ENCODE data around the gene ARHGAP31.
"Not testable (repeated sequence)": the region's sequence is repeated elsewhere in the genome, so short reads cannot be mapped to it uniquely, and the experiment has no call there.

The ARHGAP31 gene

GRCh38 chr3:119293871-119294695, at the start of gene ARHGAP31:
TSS of gene ARHGAP31 (plus strand) at chr3:119294383. CDS start at chr3:119294905, 522 bp downstream.
- DNase-seq, result peak; percentile 68

GRCh38 chr3:119245778-119246177, 48.4 kb upstream of the ARHGAP31 start:
- DNase-seq, result no peak

DNA sequence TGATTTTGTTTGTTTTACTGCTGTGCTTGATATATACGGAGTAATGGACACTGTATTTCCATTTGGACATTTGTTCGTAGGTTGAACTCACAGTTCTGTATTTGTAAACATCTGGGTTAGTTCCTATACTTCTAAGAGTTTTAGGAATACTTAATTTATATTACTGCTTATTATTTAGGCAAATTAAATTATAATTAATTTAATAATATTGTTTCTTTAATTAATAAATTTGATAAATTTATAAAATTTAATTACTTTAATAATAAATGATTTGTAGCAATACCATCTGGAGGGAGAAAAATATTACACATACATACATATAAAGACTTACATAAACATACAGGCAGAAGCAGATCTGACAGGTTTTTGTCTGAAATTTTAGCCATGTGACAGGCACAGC, 39.0 kb upstream of the ARHGAP31 start:
- DNase-seq, result no peak

DNA sequence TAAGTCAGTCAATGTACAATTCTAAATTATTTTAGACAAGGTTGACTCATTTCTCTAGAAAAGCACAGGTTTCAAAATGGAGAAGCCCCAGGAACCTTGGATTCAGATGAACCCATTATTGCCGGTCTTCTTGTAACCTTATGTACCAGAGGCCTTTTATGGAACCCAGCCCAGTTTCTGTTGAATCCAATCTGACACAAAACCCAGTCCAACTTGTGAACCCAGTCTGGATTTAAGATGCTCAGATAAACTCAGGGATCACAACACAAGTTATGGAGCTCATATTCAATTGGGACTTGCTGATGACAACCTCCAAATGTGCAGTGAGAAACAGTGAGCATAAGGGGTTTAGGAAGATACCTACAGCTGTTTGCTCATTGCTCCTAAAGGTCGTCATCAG, 37.1 kb upstream of the ARHGAP31 start:
- DNase-seq, result no peak

DNA sequence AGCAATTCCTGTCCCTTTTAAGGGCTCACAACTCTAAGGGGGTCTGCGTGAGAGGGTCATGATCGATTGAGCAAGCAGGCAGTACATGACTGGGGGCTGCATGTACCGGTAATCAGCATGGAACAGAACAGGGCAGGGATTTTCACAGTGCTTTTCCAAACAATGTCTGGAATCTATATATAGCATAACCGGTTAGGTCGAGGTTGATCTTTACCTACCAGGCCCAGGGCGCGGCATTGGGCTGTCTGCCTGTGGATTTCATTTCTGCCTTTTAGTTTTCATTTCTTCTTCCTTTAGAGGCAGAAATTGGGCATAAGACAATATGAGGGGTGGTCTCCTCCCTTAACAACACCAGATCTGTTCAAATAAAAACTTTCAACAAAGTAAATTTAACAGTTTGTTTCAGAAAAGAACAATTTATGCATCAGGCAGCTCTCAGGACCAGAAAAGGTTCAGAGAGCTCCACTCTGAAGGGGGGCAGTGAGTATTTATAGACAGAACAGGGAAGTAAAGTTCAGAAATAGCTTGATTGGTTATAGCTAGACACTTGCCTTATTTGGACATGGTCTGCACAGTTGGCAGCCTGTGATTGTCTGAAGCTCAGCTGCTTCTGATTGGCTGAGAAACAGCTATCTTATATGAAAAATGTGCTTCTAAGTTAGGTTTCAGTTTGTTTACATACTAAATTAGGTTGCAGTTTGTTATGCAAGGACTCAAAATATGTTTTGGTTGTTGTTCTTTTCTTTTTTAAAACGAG, 36.4 kb upstream of the ARHGAP31 start:
- no peak for DNase-seq

- DNase-seq, result no peak
Observed at GRCh38 chr3:119258915-119259314, 35.3 kb upstream of the ARHGAP31 start.

DNA sequence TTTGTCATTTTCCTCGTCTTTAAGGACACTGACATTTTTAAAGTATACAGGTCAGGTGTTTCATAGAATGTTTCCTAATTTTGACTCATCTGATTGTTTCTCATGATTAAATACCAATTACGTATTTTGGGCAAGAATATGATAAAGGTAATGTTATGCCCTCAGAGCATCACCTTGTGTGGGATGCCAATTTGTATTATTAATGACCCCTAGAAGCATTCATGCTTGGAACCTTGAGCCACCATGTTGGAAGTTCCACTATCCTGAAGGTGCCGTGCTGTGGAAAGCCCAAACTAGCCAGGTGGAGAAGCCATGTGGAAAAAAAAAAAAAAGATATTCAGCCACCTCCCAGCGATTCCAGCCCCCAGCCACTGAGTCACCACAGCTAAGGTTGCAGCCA, 34.4 kb upstream of the ARHGAP31 start:
- no peak for DNase-seq

GRCh38 chr3:119261055-119261454, 33.1 kb upstream of the ARHGAP31 start:
- no peak for DNase-seq

GRCh38 chr3:119270212-119270611, 24.0 kb upstream of the ARHGAP31 start:
- not testable (repeated sequence) for DNase-seq

GRCh38 chr3:119276680-119277079, 17.5 kb upstream of the ARHGAP31 start:
- no peak for DNase-seq

DNA sequence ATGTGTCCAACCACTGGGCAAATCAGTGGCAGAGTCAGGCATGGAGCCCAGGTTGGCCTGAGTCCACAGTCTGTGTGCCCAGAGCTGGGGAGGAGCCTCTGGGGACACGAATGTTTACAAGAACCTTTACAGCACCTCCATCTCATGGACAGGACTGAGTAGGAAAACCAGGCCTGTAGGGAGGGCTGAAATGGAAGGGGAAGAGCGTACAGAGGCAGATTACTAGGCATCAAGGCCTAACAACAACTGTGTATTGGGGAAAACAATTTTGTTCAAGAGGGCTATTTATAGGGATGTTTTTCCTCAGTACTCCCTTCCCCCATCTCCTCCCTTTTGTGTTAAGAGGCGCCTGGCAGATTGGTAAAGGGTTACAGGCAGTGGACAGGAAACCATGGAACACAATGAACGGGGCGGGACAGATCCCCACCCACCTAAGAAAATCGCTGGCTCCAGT, 15.1 kb upstream of the ARHGAP31 start:
- DNase-seq, result no peak

DNA sequence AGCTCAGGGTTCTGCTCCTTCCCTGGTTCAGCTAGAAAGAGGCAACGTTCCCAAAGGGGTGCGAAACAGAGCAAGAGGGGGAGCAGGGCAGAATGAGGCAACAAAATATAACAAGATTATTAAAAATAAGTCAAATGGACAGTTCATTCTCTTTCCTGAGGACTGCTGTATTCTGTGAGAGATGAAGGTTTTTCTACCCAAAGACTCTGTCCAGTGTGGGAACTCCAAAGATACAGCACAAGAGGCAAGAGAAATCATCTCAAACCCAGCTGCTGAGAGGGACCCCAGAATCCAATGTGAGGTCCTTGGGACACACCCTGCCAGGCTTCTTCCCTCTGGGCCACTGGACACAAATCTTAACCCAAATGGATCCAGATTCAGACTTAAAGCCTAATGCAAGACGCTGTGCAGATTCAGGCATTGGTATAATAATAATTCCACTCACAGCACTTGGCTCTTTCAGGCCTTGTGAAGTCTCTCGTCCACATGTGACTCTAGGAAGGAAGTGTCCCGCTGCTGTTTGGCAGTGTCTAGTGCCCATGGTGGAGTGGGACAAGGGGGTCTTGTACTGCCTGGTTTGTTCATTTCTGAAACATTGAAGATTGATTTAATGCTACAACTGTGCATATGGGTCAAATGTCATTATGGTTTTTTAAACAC, 14.5 kb upstream of the ARHGAP31 start:
- no peak for DNase-seq

GRCh38 chr3:119288669-119289403, 5.3 kb upstream of the ARHGAP31 start:
- DNase-seq, result no peak

DNA sequence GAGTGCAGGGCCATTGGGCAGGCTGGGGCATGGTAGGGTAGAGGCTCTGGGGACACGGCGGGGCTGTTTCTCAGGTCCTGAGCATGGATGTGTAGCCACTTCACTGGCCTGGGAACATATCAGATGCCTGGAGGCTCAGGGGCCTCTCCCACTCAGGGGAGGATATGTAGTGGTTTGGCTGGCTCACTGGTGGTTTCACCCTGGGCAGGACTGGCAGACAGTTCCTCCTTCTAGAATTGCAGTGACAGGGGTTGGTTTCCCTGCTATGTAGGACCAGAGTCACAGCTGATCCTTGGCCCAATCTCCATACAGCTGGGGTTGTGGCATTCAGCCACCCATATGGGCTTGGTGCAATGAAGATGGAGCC, 4.8 kb upstream of the ARHGAP31 start:
- no peak for DNase-seq

GRCh38 chr3:119290613-119291012, 3.6 kb upstream of the ARHGAP31 start:
- DNase-seq, result no peak

- DNase-seq, result no peak
Observed at GRCh38 chr3:119291062-119291700, 3.0 kb upstream of the ARHGAP31 start.

DNA sequence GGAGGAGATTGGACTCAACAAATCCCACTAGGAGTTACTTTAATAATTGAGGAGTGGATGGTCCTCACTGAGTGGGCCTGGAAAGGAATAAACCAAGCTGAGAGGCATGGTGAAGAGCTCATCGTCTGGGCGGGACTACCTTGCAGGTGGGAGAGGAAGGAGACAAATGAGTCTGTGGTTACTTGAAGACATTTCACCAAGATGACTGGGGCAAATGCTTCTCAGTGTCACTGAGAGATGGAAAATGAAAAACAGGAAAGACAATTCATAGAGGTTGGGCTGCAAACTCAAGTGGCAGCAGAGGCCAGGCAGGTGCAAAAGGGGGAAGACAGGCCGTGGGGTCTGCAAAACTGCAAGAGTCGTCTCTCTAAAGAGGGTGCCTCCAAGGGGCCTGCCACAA, 1.5 kb upstream of the ARHGAP31 start:
- DNase-seq, result no peak

DNA sequence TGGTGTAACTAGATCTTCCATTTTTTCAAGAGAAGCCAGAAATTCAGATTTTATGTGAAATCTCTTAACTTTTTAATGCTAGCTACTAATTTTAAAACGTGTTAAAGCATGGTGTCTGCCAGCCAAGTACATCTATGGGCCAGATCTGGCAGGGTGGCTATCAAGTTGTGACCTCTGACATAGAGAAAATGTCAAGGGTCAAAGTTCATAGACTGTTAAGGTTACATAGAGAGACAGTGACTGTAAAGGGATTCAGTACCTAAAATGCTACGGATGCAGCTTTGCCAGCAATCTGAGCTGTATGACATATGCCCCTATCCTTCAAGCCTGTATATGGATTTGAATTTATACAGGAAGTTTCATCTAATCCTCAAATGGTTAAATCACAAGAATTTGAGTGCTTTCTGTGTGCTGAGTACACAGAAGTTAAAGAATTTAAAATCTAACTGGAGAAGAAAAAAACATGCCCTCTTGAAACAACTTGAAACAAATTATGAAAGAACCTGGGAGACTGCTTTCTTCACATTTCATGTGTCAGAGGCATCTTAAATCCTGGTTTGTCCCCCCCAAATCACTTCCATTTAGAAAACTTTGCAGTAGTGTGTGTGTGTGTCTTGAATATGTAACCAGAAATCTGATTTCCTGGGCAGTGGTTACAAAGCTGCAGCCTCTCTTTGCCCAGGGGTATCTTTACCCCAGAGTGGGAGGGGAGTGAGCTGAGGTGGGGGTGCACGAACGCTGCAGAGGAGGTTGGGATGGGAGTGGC, 895 bp upstream of the ARHGAP31 start:
- DNase-seq, result no peak

DNA sequence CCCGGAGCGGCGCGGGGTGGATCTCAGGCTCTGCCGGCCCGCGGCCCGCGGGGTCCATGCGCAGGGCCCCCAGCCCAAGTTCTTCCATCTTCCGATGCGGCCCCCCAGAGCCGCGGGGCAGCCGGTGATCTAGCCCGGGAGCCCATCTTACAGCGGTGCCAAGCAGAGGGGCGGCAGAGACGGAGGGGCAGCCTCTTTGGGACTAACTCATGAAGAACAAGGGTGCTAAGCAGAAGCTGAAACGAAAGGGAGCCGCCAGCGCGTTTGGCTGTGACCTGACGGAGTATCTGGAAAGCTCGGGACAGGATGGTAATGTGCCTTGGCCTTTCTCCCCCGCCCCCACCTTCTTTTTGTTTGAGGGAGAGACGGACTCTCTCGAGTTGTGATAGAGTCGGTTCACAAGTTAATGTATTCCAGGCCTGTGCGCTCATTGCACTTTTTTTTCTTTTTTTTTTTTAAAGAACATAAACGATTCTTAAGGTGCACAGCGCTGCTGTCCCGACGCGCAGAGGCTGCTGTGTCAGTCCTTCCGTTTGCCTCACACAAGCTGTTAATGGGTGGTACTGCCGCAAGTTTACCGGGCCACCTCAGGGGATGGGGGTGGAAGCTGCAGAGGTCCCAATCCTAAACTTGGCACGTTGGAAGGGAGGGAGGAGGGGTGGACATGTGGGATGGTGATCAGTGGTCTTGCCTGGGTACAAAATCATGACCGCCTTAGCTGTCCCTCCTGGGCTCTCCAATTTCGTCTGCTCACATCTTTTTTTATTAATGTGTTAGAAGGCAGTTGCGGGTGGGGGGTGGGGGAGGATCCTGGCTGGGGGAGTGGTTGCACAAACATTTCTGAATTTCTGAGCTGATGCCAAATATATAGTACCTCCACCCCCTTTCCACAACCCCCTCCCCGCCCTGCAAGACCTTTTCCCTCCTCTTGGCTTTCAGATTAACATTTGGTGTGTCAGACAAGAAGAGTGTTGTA, 801 bp downstream of the ARHGAP31 start:
- DNase-seq, result peak; percentile 55
